GM19025 (cell line): ENCODE measurements around the gene HPCAL4.

Source experiments
- ATAC-seq: cut with Tn5 transposase; IDR thresholded peaks from one replicate; pipeline ENCODE4 v1.9.1; 2021; ENCODE audit warnings: mild to moderate bottlenecking, low read depth, moderate library complexity; ENCODE audit not compliant: unreplicated experiment

HPCAL4 gene

GRCh38 chr1:39653546-39654031 is 37.6 kb downstream of the HPCAL4 start:
- ATAC-seq: no peak

GRCh38 chr1:39652554-39652953 is 38.7 kb downstream of the HPCAL4 start:
- no peak for ATAC-seq

GRCh38 chr1:39652105-39652504 is 39.1 kb downstream of the HPCAL4 start:
- ATAC-seq: no peak

- no peak for ATAC-seq
Observed at GRCh38 chr1:39650431-39650830, 40.8 kb downstream of the HPCAL4 start.

GRCh38 chr1:39649636-39650185 is 41.5 kb downstream of the HPCAL4 start:
- ATAC-seq: no peak

GRCh38 chr1:39648496-39648895 is 42.7 kb downstream of the HPCAL4 start:
- no peak for ATAC-seq

GRCh38 chr1:39647247-39647646 is 44.0 kb downstream of the HPCAL4 start:
- no peak for ATAC-seq

- ATAC-seq: no peak
Observed at GRCh38 chr1:39646232-39647081, 44.8 kb downstream of the HPCAL4 start.

- ATAC-seq: no peak
Observed at GRCh38 chr1:39645411-39646043, 45.7 kb downstream of the HPCAL4 start.

GRCh38 chr1:39643705-39644104 is 47.5 kb downstream of the HPCAL4 start:
- no peak for ATAC-seq

- ATAC-seq: no peak
Observed at GRCh38 chr1:39642796-39643195, 48.4 kb downstream of the HPCAL4 start.

- no peak for ATAC-seq
Observed at GRCh38 chr1:39640861-39641260, 50.4 kb downstream of the HPCAL4 start.

- ATAC-seq: peak; percentile 66
Observed at GRCh38 chr1:39639305-39640130, 51.7 kb downstream of the HPCAL4 start, which contains the start of gene HEYL. TSS of gene HEYL (minus strand) at chr1:39639643. CDS start at chr1:39639625, 18 bp downstream.

- no peak for ATAC-seq
Observed at GRCh38 chr1:39638965-39639304, 52.3 kb downstream of the HPCAL4 start.

GRCh38 chr1:39637361-39637760 is 53.9 kb downstream of the HPCAL4 start:
- ATAC-seq: no peak

- ATAC-seq: no peak
Observed at GRCh38 chr1:39635871-39636210, 55.4 kb downstream of the HPCAL4 start.

GRCh38 chr1:39635205-39635870 is 55.9 kb downstream of the HPCAL4 start:
- no peak for ATAC-seq

- ATAC-seq: no peak
Observed at GRCh38 chr1:39633422-39633821, 57.8 kb downstream of the HPCAL4 start.

GRCh38 chr1:39632682-39633417 is 58.4 kb downstream of the HPCAL4 start:
- no peak for ATAC-seq

- no peak for ATAC-seq
Observed at GRCh38 chr1:39632323-39632681, 58.9 kb downstream of the HPCAL4 start.
